GM19351 (cell line): Measurements from ENCODE around the gene SLC17A2.
"Not testable (repeated sequence)": the region's sequence is repeated elsewhere in the genome, so short reads cannot be mapped to it uniquely, and the experiment has no call there.

Source experiments
- ATAC-seq: cut with Tn5 transposase; IDR thresholded peaks from one replicate; pipeline ENCODE4 v1.9.1; 2021; ENCODE audit warnings: mild to moderate bottlenecking, moderate library complexity; ENCODE audit not compliant: unreplicated experiment

The SLC17A2 gene

GRCh38 chr6:25952535-25952934, 22.0 kb upstream of the SLC17A2 start:
- ATAC-seq = no peak

GRCh38 chr6:25951296-25952032, 21.0 kb upstream of the SLC17A2 start:
- no peak for ATAC-seq

GRCh38 chr6:25950297-25950696, 19.8 kb upstream of the SLC17A2 start:
- ATAC-seq = no peak

- no peak for ATAC-seq
Observed at GRCh38 chr6:25949695-25950094, 19.2 kb upstream of the SLC17A2 start.

- ATAC-seq = not testable (repeated sequence)
Observed at GRCh38 chr6:25947492-25947891, 17.0 kb upstream of the SLC17A2 start.

GRCh38 chr6:25946631-25947030, 16.1 kb upstream of the SLC17A2 start:
- ATAC-seq = no peak

GRCh38 chr6:25945738-25946137, 15.2 kb upstream of the SLC17A2 start:
- ATAC-seq = not testable (repeated sequence)

GRCh38 chr6:25944688-25945574, 14.4 kb upstream of the SLC17A2 start:
- ATAC-seq = peak; percentile 95

GRCh38 chr6:25943887-25944286, 13.4 kb upstream of the SLC17A2 start:
- no peak for ATAC-seq

GRCh38 chr6:25942561-25943147, 12.2 kb upstream of the SLC17A2 start:
- peak; percentile 36 for ATAC-seq

GRCh38 chr6:25939593-25939992, 9.1 kb upstream of the SLC17A2 start:
- no peak for ATAC-seq

GRCh38 chr6:25935953-25936352, 5.5 kb upstream of the SLC17A2 start:
- ATAC-seq = no peak

GRCh38 chr6:25934735-25935313, 4.3 kb upstream of the SLC17A2 start:
- ATAC-seq = no peak

- ATAC-seq = no peak
Observed at GRCh38 chr6:25934156-25934555, 3.7 kb upstream of the SLC17A2 start.

GRCh38 chr6:25931411-25931709, 869 bp upstream of the SLC17A2 start:
- no peak for ATAC-seq

- not testable (repeated sequence) for ATAC-seq
Observed at GRCh38 chr6:25929785-25930184, 706 bp downstream of the SLC17A2 start.

- ATAC-seq = no peak
Observed at GRCh38 chr6:25928562-25929324, 1.7 kb downstream of the SLC17A2 start.

GRCh38 chr6:25927756-25928216, 2.7 kb downstream of the SLC17A2 start:
- ATAC-seq = no peak

GRCh38 chr6:25927178-25927577, 3.3 kb downstream of the SLC17A2 start:
- ATAC-seq = no peak

- no peak for ATAC-seq
Observed at GRCh38 chr6:25925876-25926275, 4.6 kb downstream of the SLC17A2 start.

GRCh38 chr6:25922301-25922700, 8.2 kb downstream of the SLC17A2 start:
- no peak for ATAC-seq
